ENCODE results near the gene SUPT20H. TPM values are rescaled to one million over a fixed set of nuclear protein-coding genes. Genes with fewer than 3 reads are reported as not detected.

The SUPT20H gene
- total RNA-seq, 1 experiment from 2014 or later = 90.3 TPM

DNA sequence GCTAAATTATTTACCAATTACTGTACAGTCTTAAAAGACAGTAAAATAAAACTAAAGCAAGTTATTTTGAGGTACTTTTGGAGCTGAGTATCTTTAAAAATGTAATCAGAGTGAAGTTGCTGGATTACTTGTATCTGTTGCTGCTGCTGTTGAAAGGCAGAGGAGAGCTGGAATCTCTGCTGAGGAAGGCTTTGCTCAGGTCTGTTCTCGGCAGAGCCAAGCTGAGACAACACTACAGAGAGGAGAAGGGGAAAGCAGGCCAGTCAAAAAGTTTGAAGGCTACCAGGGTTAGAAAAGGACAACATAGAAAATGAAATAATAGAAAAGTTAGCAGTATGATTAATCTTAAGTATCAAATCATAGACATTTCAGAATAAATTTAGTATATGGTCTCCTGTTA, 49.1 kb downstream of the SUPT20H start:
- no peak for DNase-seq (ENCODE audit: unreplicated experiment)
- TF ChIP-seq, protein P1, sequence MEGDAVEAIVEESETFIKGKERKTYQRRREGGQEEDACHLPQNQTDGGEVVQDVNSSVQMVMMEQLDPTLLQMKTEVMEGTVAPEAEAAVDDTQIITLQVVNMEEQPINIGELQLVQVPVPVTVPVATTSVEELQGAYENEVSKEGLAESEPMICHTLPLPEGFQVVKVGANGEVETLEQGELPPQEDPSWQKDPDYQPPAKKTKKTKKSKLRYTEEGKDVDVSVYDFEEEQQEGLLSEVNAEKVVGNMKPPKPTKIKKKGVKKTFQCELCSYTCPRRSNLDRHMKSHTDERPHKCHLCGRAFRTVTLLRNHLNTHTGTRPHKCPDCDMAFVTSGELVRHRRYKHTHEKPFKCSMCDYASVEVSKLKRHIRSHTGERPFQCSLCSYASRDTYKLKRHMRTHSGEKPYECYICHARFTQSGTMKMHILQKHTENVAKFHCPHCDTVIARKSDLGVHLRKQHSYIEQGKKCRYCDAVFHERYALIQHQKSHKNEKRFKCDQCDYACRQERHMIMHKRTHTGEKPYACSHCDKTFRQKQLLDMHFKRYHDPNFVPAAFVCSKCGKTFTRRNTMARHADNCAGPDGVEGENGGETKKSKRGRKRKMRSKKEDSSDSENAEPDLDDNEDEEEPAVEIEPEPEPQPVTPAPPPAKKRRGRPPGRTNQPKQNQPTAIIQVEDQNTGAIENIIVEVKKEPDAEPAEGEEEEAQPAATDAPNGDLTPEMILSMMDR (IDR thresholded peaks at IDR 0.05; ENCODE audit: unreplicated experiment) = no peak
- intact Hi-C loops (cut with micrococcal nuclease) = no loop called here
- CTCF ChIA-PET = interaction anchor here (1.5 kb wide), 1 partner anchor 11 kb away, joined by 5 read pairs; the partner anchor contains the start of gene ALG5
- peaks cover 13% of the 10 kb centered on the region for H3K4me1 Mint-ChIP-seq (ENCODE audit: insufficient read depth, unreplicated experiment)
- H3K36me3 Mint-ChIP-seq (ENCODE audit: insufficient read depth, unreplicated experiment) = peaks cover 96% of the 10 kb centered on the region
- BruUV-seq (replicated peaks) = no TSS peak
- no peaks in the 10 kb centered on the region for H3K9me3 Mint-ChIP-seq (ENCODE audit: unreplicated experiment)
- no peak overlapping the region for H3K27ac Mint-ChIP-seq (ENCODE audit: low read depth, unreplicated experiment)
- no peaks in the 10 kb centered on the region for H3K27me3 Mint-ChIP-seq (ENCODE audit: insufficient read depth, unreplicated experiment)
- POLR2A ChIA-PET = interaction anchor here (0.7 to 4.2 kb wide), 2 partner anchors 10 to 464 kb away, joined by 3 to 33 read pairs; partner anchors contain the start of genes ALG5 and EXOSC8
- no peak overlapping the region for H3K4me3 Mint-ChIP-seq (ENCODE audit: unreplicated experiment)

DNA sequence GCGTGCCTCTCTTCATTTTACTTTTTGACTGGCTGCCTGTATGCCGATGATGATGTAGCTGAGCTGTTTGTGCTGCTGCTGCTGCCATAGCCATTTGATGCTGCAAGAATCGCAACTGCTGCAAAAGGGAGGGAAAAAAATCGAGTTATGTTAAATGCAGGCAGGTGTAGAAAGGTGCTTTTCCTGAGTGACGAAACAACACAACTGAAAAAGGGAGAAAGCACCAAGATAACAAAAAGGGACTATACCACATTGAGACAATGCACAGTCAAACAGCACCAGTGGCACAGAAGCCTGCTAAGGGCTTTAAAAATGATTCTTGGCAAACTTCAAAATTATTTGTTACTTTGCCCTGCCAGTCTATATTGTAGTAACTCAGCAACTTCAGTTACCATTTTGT, 49.8 kb downstream of the SUPT20H start:
- intact Hi-C loops (cut with micrococcal nuclease) = no loop called here
- POLR2A ChIA-PET = interaction anchor here (0.6 to 0.7 kb wide), 2 partner anchors 666 to 719 kb away, joined by 3 to 5 read pairs; no protein-coding TSS in a partner anchor
- no peaks in the 10 kb centered on the region for H3K27me3 Mint-ChIP-seq (ENCODE audit: insufficient read depth, unreplicated experiment)

DNA sequence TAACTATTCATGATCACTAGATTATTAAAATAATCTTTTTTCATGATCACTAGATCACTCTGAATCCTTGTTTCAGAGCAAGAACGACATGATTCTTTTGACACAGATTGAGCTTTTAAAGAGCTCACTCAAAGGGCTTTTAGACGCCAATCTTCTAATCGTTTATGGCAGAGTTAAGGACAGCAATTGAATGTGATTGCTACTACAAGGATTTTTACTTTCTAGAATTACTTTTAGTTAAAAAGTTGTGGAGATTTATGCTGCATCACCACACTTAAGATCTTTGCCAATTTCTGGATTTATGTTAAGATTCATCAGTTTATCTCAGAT, 57.6 kb downstream of the SUPT20H start:
- peaks cover 14% of the 10 kb centered on the region for H3K4me1 Mint-ChIP-seq (ENCODE audit: insufficient read depth, unreplicated experiment)
- TF ChIP-seq, protein P1 (IDR thresholded peaks at IDR 0.05; ENCODE audit: unreplicated experiment) = no peak
- no peak for DNase-seq (ENCODE audit: unreplicated experiment)
- H3K27me3 Mint-ChIP-seq (ENCODE audit: insufficient read depth, unreplicated experiment) = no peaks in the 10 kb centered on the region
- ChIA-PET CTCF (interaction anchor here (0.6 to 0.7 kb wide), 2 partner anchors 118 to 143 kb away, joined by 3 read pairs; no protein-coding TSS in a partner anchor), POLR2A (interaction anchor here (0.8 to 4.2 kb wide), 6 partner anchors 8 to 56 kb away, joined by 3 to 33 read pairs (median 8); no protein-coding TSS in a partner anchor)
- BruUV-seq (replicated peaks) = no TSS peak
- intact Hi-C loops (cut with micrococcal nuclease) = no loop called here
- H3K36me3 Mint-ChIP-seq (ENCODE audit: insufficient read depth, unreplicated experiment) = peaks cover 65% of the 10 kb centered on the region
- peak overlapping the region; percentile 96 for H3K27ac Mint-ChIP-seq (ENCODE audit: low read depth, unreplicated experiment)
- H3K4me3 Mint-ChIP-seq (ENCODE audit: unreplicated experiment) = peak overlapping the region; percentile 98
- H3K9me3 Mint-ChIP-seq (ENCODE audit: unreplicated experiment) = no peaks in the 10 kb centered on the region

More for the DNA sequence above, 49.8 kb downstream of the SUPT20H start:
- Mint-ChIP-seq H3K9me3 (ENCODE audit: unreplicated experiment) (no peaks in the 10 kb centered on the region), H3K4me3 (ENCODE audit: unreplicated experiment) (no peak overlapping the region), H3K36me3 (ENCODE audit: insufficient read depth, unreplicated experiment) (peaks cover 96% of the 10 kb centered on the region), H3K27ac (ENCODE audit: low read depth, unreplicated experiment) (no peak overlapping the region), H3K4me1 (ENCODE audit: insufficient read depth, unreplicated experiment) (peaks cover 10% of the 10 kb centered on the region)
- no TSS peak for BruUV-seq (replicated peaks)
- DNase-seq (ENCODE audit: unreplicated experiment) = no peak
- TF ChIP-seq, protein P1 (IDR thresholded peaks at IDR 0.05; ENCODE audit: unreplicated experiment) = no peak
- CTCF ChIA-PET = no interaction called here

DNA sequence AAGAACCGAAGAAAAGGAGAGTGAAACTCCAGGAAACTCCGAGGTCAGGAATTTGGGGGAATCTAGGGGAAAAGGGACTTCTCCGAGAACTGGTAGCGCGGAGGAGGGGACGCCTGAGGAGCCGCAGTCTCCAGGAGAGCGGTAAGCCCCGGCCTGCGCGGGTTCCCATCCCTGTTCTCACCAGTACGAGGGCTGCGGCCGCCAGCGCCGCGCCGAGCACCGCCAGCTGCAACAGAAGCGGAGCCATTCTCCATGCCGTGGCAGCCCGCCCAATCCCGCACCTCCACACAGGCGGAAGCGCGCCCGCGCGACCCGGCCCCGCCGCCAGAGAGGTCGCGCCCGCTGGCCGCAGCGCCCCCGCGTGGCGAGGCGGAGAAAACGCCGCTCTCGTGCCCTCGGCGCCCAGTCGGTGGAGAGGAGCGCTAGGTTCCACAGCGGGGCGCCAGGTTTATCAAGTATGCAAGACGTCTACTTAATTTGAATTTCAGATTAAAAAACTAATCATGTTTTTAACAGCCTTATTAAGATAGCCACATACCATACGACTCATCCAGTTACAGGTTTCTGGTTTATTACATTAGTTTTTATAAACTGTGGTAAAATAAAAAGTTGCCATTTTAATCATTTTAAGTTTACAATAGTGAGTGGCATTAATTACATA, 60.3 kb downstream of the SUPT20H start, which contains the start of gene ALG5:
Gene ALG5 (minus strand): TSS at position 287 of the 661 bp plus-strand sequence. CDS start 40 bp downstream, at position 247.
- CTCF ChIA-PET = interaction anchor here (0.5 to 1.9 kb wide), 11 partner anchors 10 to 442 kb away, joined by 3 to 7 read pairs (median 4); no protein-coding TSS in a partner anchor
- BruUV-seq (replicated peaks) = no TSS peak
- POLR2A ChIA-PET = interaction anchor here (0.6 to 4.2 kb wide), 19 partner anchors 9 to 1661 kb away, joined by 3 to 33 read pairs (median 5); partner anchors contain the start of gene SUPT20H

More for the DNA sequence above, 60.3 kb downstream of the SUPT20H start, which contains the start of gene ALG5:
- Mint-ChIP-seq H3K27me3 (ENCODE audit: insufficient read depth, unreplicated experiment) (no peaks in the 10 kb centered on the region), H3K4me3 (ENCODE audit: unreplicated experiment) (peak within 1 kb of the TSS; percentile 98), H3K36me3 (ENCODE audit: insufficient read depth, unreplicated experiment) (peaks cover 55% of the 10 kb centered on the region), H3K27ac (ENCODE audit: low read depth, unreplicated experiment) (peak within 1 kb of the TSS; percentile 96), H3K4me1 (ENCODE audit: insufficient read depth, unreplicated experiment) (peaks cover 31% of the 10 kb centered on the region), H3K9me3 (ENCODE audit: unreplicated experiment) (no peaks in the 10 kb centered on the region)
- intact Hi-C loops (cut with micrococcal nuclease) = loop anchor here (2.0 kb wide), 1 partner anchor 60 kb away; the partner anchor contains the start of gene SUPT20H
- peak; percentile 87 for DNase-seq (ENCODE audit: unreplicated experiment)
- TF ChIP-seq, protein P1 (IDR thresholded peaks at IDR 0.05; ENCODE audit: unreplicated experiment) = peak; percentile 91

Measured in MCF 10A (cell line).